Measurements from ENCODE around the gene SLC46A2. TPM values are rescaled to one million over a fixed set of nuclear protein-coding genes. Genes with fewer than 3 reads are reported as not detected.

Gene SLC46A2
- total and polyA plus RNA-seq, 2 of the 8 experiments (the other 6 are each of a cell fraction or from before 2014, with no cell fraction given), result 0.03 TPM; not detected in 1

DNA sequence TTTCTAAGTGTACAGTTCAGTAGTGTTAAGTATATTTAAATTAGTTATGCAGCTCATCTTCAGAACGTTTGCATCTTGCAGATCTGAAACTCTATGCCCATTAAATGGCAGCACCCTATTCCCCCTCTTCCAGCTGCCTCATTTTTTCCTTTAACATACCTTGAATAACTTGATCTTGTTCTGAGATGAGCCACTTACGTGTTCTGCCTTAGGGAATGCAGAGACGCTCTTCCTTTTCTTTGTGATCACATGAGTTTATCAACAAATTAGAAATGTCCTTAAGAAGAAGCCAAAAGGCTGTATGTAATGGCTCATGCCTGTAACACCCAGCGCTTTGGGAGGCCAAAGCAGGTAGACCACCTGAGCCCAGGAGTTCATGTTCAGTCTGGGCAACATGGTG is 57.6 kb downstream of the SLC46A2 start:
- Histone ChIP-seq H2BK15ac (ENCODE audit: low read length) (no peak overlapping the region), H3K4ac (replicated peaks; ENCODE audit: insufficient read length, low read depth, low read length) (no peak overlapping the region), H3K9me3 (ENCODE audit: insufficient read depth in 2 of 2, low read depth in 1 of 2, low read length in 1 of 2) (no peaks in the 10 kb centered on the region), H3K36me3 (ENCODE audit: control insufficient read depth in 2 of 4, insufficient read depth in 4 of 4, low read length in 3 of 4) (peaks cover 0 to 7% (median 0%) of the 10 kb centered on the region in 4 experiments; a peak in 2 of 8 replicates), H4K5ac (ENCODE audit: insufficient read length, low read depth, low read length) (no peak overlapping the region), H4K20me1 (replicated peaks in 1 of 2; ENCODE audit: control insufficient read depth in 1 of 2, insufficient read depth in 2 of 2, low read length in 2 of 2) (no peaks in the 10 kb centered on the region), H3K9ac (replicated peaks in 1 of 4; ENCODE audit: extremely low read depth in 1 of 4, low read depth in 3 of 4, low read length in 3 of 4) (no peak overlapping the region), H3K14ac (ENCODE audit: insufficient read length) (no peak overlapping the region), H3K4me1 (replicated peaks in 1 of 4; ENCODE audit: control insufficient read depth in 3 of 4, insufficient read depth in 4 of 4, low read length in 3 of 4) (peaks cover 0 to 3% (median 0%) of the 10 kb centered on the region in 4 experiments; a peak in 1 of 7 replicates), H4K8ac (ENCODE audit: extremely low read depth, insufficient read depth, low read length) (no peak overlapping the region), H3K23me2 (ENCODE audit: low read depth, low read length) (no peaks in the 10 kb centered on the region; the same call in 1 of the 2 replicates), H2BK5ac (ENCODE audit: low read depth, low read length) (no peak overlapping the region), H2BK12ac (ENCODE audit: low read depth, low read length) (no peak overlapping the region), H3K79me2 (ENCODE audit: control insufficient read depth in 1 of 2, insufficient read depth in 2 of 2, low read length in 2 of 2) (no peaks in the 10 kb centered on the region), H3K27me3 (replicated peaks in 1 of 4; ENCODE audit: control insufficient read depth in 3 of 4, extremely low read depth in 1 of 4, insufficient read depth in 3 of 4, low read length in 3 of 4) (no peaks in the 10 kb centered on the region), H3K27ac (ENCODE audit: low read depth, low read length) (no peak overlapping the region), H2BK20ac (ENCODE audit: low read length) (no peak overlapping the region), H3K56ac (replicated peaks; ENCODE audit: insufficient read length, low read depth, low read length) (no peak overlapping the region), H2BK120ac (replicated peaks; ENCODE audit: low read depth, low read length) (no peak overlapping the region), H3K79me1 (ENCODE audit: low read depth, low read length) (0 out of 2 replicates have a peak, but pooled peaks cover 2% of the 10 kb centered on the region), H3K4me2 (ENCODE audit: insufficient read depth in 1 of 2, low read depth in 2 of 2, low read length in 2 of 2) (no peak overlapping the region), H3K23ac (ENCODE audit: insufficient read length) (no peak overlapping the region), H2AFZ (ENCODE audit: low read length) (no peak overlapping the region), H2AK5ac (ENCODE audit: low read depth, low read length) (no peak overlapping the region), H4K91ac (replicated peaks; ENCODE audit: insufficient read length, low read length) (no peak overlapping the region), H3K4me3 (ENCODE audit: extremely low read depth in 1 of 4, insufficient read depth in 2 of 4, low read depth in 3 of 4, low read length in 4 of 4) (no peak overlapping the region), H3K18ac (ENCODE audit: extremely low read depth, low read length) (no peak overlapping the region)
- FAIRE-seq, result no peak
- no peak for TF ChIP-seq KDM4A (IDR thresholded peaks at IDR 0.05; ENCODE audit: low read depth, low read length, severe bottlenecking)
- no peak for TF ChIP-seq ASH2L (IDR thresholded peaks at IDR 0.05; ENCODE audit: low read length)
- TF ChIP-seq CHD1 (IDR thresholded peaks at IDR 0.05; ENCODE audit: low read depth, low read length), result no peak
- TF ChIP-seq BCL11A (IDR thresholded peaks at IDR 0.05; ENCODE audit: low read depth in 2 of 2, low read length in 2 of 2), result no peak
- no peak for TF ChIP-seq SIRT6 (IDR thresholded peaks at IDR 0.05; ENCODE audit: low read length)
- CTCF ChIA-PET (ENCODE audit: partially characterized antibody), result interaction anchor here (0.8 to 1.5 kb wide), 2 partner anchors 10 to 70 kb away, joined by 3 to 5 read pairs; no protein-coding TSS in a partner anchor
- POLR2A ChIA-PET (ENCODE audit: partially characterized antibody), result no interaction called here
- DNase-seq (ENCODE audit: low read depth in 1 of 2, low spot score in 2 of 2), result no peak
- 91% methylated on average over 4 of the region's 4 CpGs; no CpG with 5 or more reads in 1 of the 2 experiments for WGBS, 2 experiments (ENCODE audit: extremely low coverage in 1 of 2, insufficient coverage in 1 of 2, insufficient read length in 1 of 2, insufficient replicate concordance in 2 of 2, low coverage in 1 of 2, low lambda C conversion rate in 2 of 2, missing lambda C conversion rate in 1 of 2)
